LNCAP (cell line): ENCODE results near the gene SLC9A9.

Experiments
- TF ChIP-seq, protein P1 (sequence below): fragments of 450-650 bp; IDR thresholded peaks from 2 replicates; pipeline ENCODE4 v1.5.1; 2017; ENCODE audit warnings: mild to moderate bottlenecking

Gene SLC9A9

DNA sequence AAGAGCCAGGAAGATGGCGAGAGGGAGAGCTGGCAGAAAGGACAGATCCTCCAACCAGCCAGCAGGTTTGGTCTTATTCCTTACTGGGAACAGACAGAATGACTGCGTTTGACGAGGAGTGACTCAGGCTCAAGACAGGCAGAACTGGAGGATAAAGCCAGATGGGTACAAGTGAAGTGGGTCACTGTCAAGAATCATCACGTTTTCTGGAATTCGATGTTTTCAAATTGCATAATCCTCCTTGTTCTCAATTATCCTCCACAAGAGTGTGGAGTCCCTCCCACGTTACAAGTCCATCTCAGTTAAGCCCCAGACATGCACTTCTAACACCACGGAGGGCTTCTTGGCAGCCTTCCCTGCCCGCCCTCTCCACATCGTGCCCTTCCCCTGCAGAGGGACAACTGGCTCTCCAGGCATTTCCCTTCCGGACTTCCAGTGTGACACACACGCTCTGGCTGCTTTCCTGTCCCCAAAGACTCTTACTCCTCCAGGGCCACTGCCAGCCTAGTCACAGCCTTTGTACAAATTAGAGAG is 545.6 kb downstream of the SLC9A9 start:
- TF ChIP-seq, protein P1, sequence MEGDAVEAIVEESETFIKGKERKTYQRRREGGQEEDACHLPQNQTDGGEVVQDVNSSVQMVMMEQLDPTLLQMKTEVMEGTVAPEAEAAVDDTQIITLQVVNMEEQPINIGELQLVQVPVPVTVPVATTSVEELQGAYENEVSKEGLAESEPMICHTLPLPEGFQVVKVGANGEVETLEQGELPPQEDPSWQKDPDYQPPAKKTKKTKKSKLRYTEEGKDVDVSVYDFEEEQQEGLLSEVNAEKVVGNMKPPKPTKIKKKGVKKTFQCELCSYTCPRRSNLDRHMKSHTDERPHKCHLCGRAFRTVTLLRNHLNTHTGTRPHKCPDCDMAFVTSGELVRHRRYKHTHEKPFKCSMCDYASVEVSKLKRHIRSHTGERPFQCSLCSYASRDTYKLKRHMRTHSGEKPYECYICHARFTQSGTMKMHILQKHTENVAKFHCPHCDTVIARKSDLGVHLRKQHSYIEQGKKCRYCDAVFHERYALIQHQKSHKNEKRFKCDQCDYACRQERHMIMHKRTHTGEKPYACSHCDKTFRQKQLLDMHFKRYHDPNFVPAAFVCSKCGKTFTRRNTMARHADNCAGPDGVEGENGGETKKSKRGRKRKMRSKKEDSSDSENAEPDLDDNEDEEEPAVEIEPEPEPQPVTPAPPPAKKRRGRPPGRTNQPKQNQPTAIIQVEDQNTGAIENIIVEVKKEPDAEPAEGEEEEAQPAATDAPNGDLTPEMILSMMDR, result no peak

DNA sequence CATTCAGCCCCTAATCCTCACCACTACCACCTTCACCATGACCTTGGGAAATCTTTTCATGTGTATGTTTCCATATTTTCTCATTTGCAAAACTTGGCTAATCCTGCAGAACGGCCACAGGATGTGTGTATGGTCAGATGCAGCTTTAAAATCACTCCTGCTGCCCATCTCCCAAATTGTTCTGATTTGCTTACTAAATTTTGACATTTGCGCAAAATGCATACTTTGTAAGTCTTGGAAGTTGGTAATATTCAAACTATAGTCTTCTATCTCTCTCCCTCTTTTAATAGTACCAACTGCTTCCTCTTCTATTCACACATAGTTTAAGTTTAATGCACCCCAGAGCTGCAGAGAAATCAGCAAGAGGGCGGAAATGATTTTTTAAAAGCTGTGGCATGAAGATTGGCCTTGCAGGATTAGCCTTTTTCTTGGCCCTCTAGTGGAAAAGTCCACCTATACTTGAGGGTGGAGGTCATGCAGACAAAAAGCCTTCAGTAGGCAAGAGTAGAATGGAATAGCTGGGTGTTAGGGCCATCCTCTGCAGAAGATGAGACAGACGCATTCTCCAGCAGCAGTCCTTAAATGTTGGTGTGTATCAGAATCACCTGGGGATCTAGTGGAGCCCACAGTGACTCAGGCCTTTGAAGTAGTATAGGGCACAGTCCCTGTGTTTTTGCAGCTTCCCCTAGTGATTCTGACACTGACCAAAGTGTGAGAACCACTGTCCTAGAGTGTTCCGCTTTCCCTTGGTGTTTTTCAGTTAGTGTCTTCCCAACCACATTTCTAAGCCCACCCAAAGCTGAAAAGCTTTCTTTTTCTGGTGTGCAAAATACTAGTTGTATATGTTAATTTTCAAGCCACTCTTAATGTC is 547.0 kb downstream of the SLC9A9 start:
- TF ChIP-seq, protein P1, result no peak

DNA sequence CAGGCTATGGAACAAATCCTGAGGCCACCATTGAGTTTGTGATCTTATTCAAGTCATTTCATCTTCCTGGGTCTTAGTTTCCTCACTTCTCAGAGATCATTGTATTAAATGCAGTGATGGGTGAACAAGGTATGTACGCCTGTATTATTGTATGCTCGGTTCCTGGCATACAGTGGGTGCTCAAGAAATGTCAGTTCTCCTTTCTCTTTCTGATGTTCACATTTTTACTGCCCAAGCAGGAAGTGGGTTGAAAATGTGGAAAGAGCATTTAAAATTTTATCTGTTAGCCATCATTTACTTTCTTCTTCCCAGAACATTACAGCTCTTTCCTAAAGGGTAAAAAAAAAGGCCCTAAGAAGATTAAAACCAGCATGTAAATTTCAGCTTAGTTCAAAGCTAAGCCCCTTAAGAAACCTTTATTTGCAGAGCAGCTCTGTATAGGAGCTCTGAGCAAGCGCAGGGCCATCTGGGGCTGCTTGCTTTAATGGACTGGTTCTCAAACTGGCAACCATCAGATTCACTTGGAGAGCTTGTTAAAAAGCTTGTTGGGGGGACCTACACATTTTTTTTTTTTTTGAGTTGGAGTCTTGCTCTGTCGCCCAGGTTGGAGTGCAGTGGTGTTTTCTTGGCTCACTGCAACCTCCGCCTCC is 549.3 kb downstream of the SLC9A9 start:
- TF ChIP-seq, protein P1, result no peak

DNA sequence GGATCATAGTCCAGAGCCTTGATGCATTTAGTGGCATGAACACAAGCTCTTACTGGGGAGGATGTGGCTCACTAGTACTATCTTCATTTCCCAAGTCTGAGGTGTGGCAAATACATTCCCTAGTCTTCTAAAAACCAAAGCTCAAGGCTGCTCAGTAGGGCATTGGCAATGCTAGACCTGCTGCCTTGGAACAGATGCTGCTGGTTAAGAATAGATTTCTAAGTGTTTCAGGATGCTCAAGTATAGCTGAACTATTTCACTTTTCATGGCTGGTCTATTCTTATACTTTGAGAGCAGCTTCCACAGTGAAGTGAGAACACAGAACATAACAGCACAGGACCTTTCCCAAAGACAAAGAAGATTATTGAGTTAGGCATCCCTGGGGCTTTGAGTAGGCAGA is 549.9 kb downstream of the SLC9A9 start:
- TF ChIP-seq, protein P1, result no peak

DNA sequence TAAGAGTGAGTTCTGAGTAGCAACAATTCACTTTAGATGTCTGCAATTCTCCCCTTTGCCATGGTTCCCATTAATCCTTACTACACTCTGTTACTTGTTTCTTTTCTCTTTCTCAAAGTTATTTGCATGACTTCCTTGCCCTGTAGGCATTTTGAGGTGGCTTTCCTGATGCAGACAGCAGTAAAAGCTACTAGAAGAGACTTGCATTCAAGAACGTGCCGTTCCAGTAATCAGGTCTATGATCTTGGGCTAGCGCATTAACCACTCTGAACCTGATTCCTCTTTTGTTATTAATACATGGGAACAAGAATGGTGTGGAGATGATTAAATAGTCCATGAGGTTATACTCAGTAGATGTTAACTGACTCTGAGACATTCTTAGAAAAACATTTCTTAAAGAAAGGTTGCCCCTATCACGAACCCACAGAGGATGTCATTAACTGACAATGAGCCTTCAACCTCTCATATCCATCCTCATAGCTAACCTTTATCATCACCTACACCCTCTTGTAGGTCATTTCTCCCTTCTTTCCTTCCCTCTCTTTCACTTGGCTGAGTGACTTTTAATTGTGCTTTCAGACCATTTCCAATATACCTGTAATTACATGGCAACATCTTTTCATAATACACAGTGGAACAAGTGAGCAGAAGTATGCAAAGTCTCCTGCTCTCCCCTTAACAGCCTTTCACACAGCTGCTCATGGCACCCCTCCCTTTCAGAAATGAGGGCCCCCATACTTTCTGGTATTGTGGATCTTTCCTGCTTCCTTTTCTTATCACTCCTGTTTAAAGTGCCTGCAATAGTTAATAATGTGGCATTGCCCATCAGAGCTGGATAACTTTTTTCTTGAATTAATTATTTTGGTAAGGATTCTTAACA is 552.8 kb downstream of the SLC9A9 start:
- TF ChIP-seq, protein P1, result no peak

DNA sequence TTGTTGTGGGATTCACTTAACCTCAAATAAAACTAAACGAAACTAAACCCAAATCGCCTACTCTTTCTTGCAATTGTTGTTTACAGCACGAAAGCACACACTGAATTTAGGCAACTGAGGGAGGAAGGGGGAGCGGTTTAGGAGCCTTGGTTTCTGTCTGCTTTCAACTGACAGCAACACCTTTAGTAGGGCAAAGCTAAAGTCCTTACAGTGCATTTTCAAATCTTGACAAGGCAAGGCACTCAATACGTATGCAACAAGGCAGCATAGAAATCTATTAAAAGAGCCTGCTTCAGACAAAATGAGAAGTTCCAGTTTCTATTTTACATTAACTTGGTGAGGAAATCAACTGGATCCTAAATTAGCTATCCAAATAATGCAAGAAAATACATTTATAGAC is 554.1 kb downstream of the SLC9A9 start:
- TF ChIP-seq, protein P1, result no peak

DNA sequence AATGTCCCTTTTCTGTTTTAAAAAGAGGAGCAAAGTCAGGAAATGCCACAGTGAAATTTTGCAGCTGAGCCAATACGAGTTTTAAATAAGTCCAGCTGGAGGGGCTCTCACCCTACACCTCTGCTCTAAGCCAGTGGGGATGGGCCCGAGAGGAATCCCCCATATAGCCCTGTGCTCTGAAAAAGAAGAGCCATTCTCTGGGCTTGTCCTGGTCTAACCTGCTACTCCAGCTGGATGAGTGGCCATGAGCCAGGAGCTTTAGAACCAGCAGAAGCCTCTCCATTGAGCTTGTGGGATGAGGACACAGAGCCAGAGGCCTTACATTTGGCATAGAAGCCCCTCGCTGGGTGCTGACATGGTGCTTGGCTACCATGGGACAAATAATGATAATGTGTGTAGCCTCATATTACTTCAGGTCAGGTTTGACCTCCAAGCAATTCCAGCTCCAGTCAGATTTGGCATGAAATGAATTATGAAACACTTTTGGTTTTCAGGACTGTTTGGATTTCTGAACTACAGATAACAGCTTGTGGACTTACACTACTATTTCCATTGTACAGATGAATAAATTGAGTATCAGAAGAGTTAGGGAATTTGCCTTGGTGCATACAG is 556.3 kb downstream of the SLC9A9 start:
- TF ChIP-seq, protein P1, result no peak
